Esophagus squamous epithelium (tissue), 4 donors: ENCODE data around the gene RASGRP1.

ENCODE experiments used
- CTCF ChIP-seq, 6 experiments: fragments of 450-650 bp in 4 of 6; fragments of 200-600 bp in 2 of 6; sonication (generic) in 2 of 6; IDR thresholded peaks; one replicate each; pipeline ENCODE4 v1.5.1; 2016 to 2019; ENCODE audit warnings: antibody characterized with exemption in 6 of 6, mild to moderate bottlenecking in 4 of 6, moderate library complexity in 4 of 6
- POLR2A ChIP-seq, 4 donors: fragments of 450-650 bp; IDR thresholded peaks; one replicate each; pipeline ENCODE4 v1.6.1; 2017; ENCODE audit warnings: antibody characterized with exemption in 4 of 4, mild to moderate bottlenecking in 4 of 4, moderate library complexity in 3 of 4

- no peak for TF ChIP-seq CTCF (IDR thresholded peaks at IDR 0.05)
- TF ChIP-seq POLR2A (IDR thresholded peaks at IDR 0.05) = peak in 1 of 4 donors; percentile 8
These were observed 6.7 kb downstream of the RASGRP1 start for GRCh38 chr15:38557921-38558320.
